Measurements from ENCODE around the gene TMEM163.

Gene TMEM163

GRCh38 chr2:134692499-134692898 lies 26.3 kb downstream of the TMEM163 start:
- Histone ChIP-seq H3K27ac (no peak overlapping the region), H3K4me3 (no peak overlapping the region), H3K36me3 (no peaks in the 10 kb centered on the region), H3K4me1 (no peaks in the 10 kb centered on the region), H3K27me3 (no peaks in the 10 kb centered on the region), H3K9me3 (no peaks in the 10 kb centered on the region)
- no peak for DNase-seq
- intact Hi-C loops (cut with DNase I; ENCODE audit: low total_unique reads): no loop called here
- no peak for TF ChIP-seq CTCF (IDR thresholded peaks at IDR 0.05)

- H3K4me1 ChIP-seq: no peaks in the 10 kb centered on the region
- H3K9me3 ChIP-seq: no peaks in the 10 kb centered on the region
- intact Hi-C loops (cut with DNase I; ENCODE audit: low total_unique reads): no loop called here
- no peak for TF ChIP-seq CTCF (IDR thresholded peaks at IDR 0.05)
- no peak overlapping the region for H3K4me3 ChIP-seq
- DNase-seq: no peak
- H3K27me3 ChIP-seq: no peaks in the 10 kb centered on the region
- no peak overlapping the region for H3K27ac ChIP-seq
- H3K36me3 ChIP-seq: no peaks in the 10 kb centered on the region
These were observed 28.1 kb downstream of the TMEM163 start for GRCh38 chr2:134690629-134691215.

- H3K4me1 ChIP-seq: no peaks in the 10 kb centered on the region
- H3K36me3 ChIP-seq: no peaks in the 10 kb centered on the region
- intact Hi-C loops (cut with DNase I; ENCODE audit: low total_unique reads): no loop called here
These were observed 29.5 kb downstream of the TMEM163 start for GRCh38 chr2:134689315-134689714.

GRCh38 chr2:134685967-134686366 lies 32.8 kb downstream of the TMEM163 start:
- no peak for TF ChIP-seq CTCF (IDR thresholded peaks at IDR 0.05)
- no peaks in the 10 kb centered on the region for H3K9me3 ChIP-seq
- H3K4me3 ChIP-seq: no peak overlapping the region
- no peaks in the 10 kb centered on the region for H3K27me3 ChIP-seq
- intact Hi-C loops (cut with DNase I; ENCODE audit: low total_unique reads): no loop called here
- H3K36me3 ChIP-seq: no peaks in the 10 kb centered on the region
- DNase-seq: no peak
- no peaks in the 10 kb centered on the region for H3K4me1 ChIP-seq
- no peak overlapping the region for H3K27ac ChIP-seq

More at GRCh38 chr2:134689315-134689714, 29.5 kb downstream of the TMEM163 start:
- DNase-seq: no peak
- Histone ChIP-seq H3K4me3 (no peak overlapping the region), H3K27me3 (no peaks in the 10 kb centered on the region), H3K9me3 (no peaks in the 10 kb centered on the region), H3K27ac (no peak overlapping the region)
- TF ChIP-seq CTCF (IDR thresholded peaks at IDR 0.05): no peak

- Histone ChIP-seq H3K27me3 (no peaks in the 10 kb centered on the region), H3K36me3 (no peaks in the 10 kb centered on the region), H3K4me1 (no peaks in the 10 kb centered on the region), H3K4me3 (no peak overlapping the region), H3K9me3 (no peaks in the 10 kb centered on the region), H3K27ac (no peak overlapping the region)
- no peak for DNase-seq
- intact Hi-C loops (cut with DNase I; ENCODE audit: low total_unique reads): no loop called here
- no peak for TF ChIP-seq CTCF (IDR thresholded peaks at IDR 0.05)
These were observed 35.2 kb downstream of the TMEM163 start for GRCh38 chr2:134683561-134684112.
